Prostate gland (tissue), 2 donors: ENCODE measurements around the gene UBE3D. TPM values are rescaled to one million over a fixed set of nuclear protein-coding genes. Genes with fewer than 3 reads are reported as not detected.

ENCODE experiments used
- DNase-seq: peaks from one replicate; pipeline ENCODE4 v3.0.0-alpha.2; 2019; ENCODE audit warnings: low spot score
- H3K27ac ChIP-seq, 2 donors: fragments of 200-600 bp; sonication (generic); 2 replicates each; pipeline ENCODE4 v1.5.1; 2017 to 2019
- H3K27me3 ChIP-seq: fragments of 200-600 bp; sonication (generic); replicated peaks from 2 replicates; pipeline ENCODE4 v1.5.1; 2019; ENCODE audit not compliant: insufficient read depth
- H3K36me3 ChIP-seq, 2 donors: fragments of 200-600 bp; sonication (generic); 1 replicate in 1 of 2; 2 replicates in 1 of 2; pipeline versions ENCODE4 v1.5.1 to v1.8.1; 2017 to 2019
- H3K4me1 ChIP-seq: fragments of 200-600 bp; sonication (generic); replicated peaks from 2 replicates; pipeline ENCODE4 v1.5.1; 2019
- H3K4me3 ChIP-seq, 2 donors: fragments of 200-600 bp; sonication (generic); 2 replicates each; pipeline ENCODE4 v1.5.1; 2017 to 2019
- H3K9me3 ChIP-seq: fragments of 200-600 bp; sonication (generic); 2 replicates; pipeline ENCODE4 v1.5.1; 2017
- POLR2A ChIP-seq: fragments of 450-650 bp; IDR thresholded peaks from one replicate; pipeline ENCODE4 v1.6.1; 2016; ENCODE audit warnings: antibody characterized with exemption, mild to moderate bottlenecking
- POLR2AphosphoS5 ChIP-seq: sonication (generic); formaldehyde crosslinking; IDR thresholded peaks from one replicate; pipeline ENCODE4 v1.6.1; 2017; ENCODE audit warnings: antibody characterized with exemption
- WGBS: methylation state at CpG from one replicate; pipeline ENCODE4 v1.1.5; 2018; 5-methylcytosine and 5-hydroxymethylcytosine counted together
- intact Hi-C: fragments of 100-400 bp; cut with DNase I; formaldehyde crosslinking; loops from one replicate; pipeline ENCODE4 v1.14.2; 2022
- total RNA-seq, 2 donors: library from RNA; depleted of rRNA; stranded (reverse); fragments of >200 nt; gene quantifications; one replicate each; pipeline ENCODE4 v1.1.0, GENCODE V29; 2016
- TF ChIP-seq, protein P1 (sequence below), 4 experiments: fragments of 200-600 bp in 2 of 4; fragments of 450-650 bp in 2 of 4; sonication (generic) in 2 of 4; IDR thresholded peaks; 1 replicate in 3 of 4; 2 replicates in 1 of 4; pipeline ENCODE4 v1.5.1; 2016 to 2019; ENCODE audit warnings: antibody characterized with exemption in 4 of 4, mild to moderate bottlenecking in 2 of 4, moderate library complexity in 2 of 4

The UBE3D gene
- total RNA-seq, 2 donors from 2014 or later: 3.1 to 6.0 TPM

DNA sequence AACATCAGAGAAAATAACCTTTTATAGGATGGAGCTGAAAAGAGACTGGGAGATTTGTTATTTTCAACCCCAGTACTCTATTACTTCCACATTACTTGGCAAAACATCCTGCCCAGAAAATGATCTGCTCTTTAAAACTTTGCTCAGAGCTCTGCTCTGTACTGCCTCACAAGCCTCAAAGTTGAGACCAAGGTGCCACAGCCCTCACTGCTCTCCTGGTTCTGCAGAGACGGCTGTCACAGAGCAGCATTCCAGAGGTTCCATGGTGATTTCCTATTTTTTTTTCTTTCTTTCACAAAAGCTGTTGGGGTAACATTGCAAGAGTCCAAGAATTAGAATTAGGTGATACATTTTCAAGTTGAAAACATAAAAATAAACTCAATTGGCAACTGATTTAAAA lies 155.2 kb downstream of the UBE3D start:
- DNase-seq: no peak
- Histone ChIP-seq H3K36me3 (no peaks in the 10 kb centered on the region), H3K4me3 (no peak overlapping the region), H3K27me3 (no peaks in the 10 kb centered on the region), H3K9me3 (no peaks in the 10 kb centered on the region), H3K4me1 (no peaks in the 10 kb centered on the region), H3K27ac (no peak overlapping the region)
- intact Hi-C loops: no loop called here
- 70% methylated on average over 1 of the region's 1 CpG for WGBS
- TF ChIP-seq POLR2A (no peak), POLR2AphosphoS5 (no peak)
- TF ChIP-seq, protein P1, sequence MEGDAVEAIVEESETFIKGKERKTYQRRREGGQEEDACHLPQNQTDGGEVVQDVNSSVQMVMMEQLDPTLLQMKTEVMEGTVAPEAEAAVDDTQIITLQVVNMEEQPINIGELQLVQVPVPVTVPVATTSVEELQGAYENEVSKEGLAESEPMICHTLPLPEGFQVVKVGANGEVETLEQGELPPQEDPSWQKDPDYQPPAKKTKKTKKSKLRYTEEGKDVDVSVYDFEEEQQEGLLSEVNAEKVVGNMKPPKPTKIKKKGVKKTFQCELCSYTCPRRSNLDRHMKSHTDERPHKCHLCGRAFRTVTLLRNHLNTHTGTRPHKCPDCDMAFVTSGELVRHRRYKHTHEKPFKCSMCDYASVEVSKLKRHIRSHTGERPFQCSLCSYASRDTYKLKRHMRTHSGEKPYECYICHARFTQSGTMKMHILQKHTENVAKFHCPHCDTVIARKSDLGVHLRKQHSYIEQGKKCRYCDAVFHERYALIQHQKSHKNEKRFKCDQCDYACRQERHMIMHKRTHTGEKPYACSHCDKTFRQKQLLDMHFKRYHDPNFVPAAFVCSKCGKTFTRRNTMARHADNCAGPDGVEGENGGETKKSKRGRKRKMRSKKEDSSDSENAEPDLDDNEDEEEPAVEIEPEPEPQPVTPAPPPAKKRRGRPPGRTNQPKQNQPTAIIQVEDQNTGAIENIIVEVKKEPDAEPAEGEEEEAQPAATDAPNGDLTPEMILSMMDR (IDR thresholded peaks at IDR 0.05): no peak

DNA sequence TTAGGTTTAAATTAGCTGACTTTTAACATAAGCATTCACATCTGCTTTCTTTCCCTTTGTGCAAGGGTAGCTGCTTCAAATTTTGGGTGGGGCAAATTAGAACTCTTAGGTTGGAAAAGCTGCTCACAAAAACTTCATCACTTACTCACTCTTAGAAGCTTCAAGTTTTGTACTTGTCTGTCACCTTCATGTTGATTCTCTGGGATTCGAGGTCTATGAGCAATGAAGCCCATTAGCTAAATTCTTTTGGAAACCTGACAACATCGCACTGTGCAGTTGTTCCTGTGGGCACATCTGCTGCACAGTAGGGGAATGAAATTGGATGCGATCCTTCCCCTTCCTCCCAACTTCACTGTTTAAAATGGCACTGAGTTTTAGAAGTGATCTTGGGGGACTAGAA lies 156.1 kb downstream of the UBE3D start:
- WGBS: 79% methylated on average over 3 of the region's 3 CpGs
- Histone ChIP-seq H3K9me3 (no peaks in the 10 kb centered on the region), H3K27ac (no peak overlapping the region), H3K4me3 (no peak overlapping the region), H3K36me3 (no peaks in the 10 kb centered on the region), H3K4me1 (no peaks in the 10 kb centered on the region), H3K27me3 (no peaks in the 10 kb centered on the region)
- no peak for DNase-seq
- no peak for TF ChIP-seq POLR2AphosphoS5
- TF ChIP-seq POLR2A: no peak
- TF ChIP-seq, protein P1 (IDR thresholded peaks at IDR 0.05): no peak
- intact Hi-C loops: no loop called here

DNA sequence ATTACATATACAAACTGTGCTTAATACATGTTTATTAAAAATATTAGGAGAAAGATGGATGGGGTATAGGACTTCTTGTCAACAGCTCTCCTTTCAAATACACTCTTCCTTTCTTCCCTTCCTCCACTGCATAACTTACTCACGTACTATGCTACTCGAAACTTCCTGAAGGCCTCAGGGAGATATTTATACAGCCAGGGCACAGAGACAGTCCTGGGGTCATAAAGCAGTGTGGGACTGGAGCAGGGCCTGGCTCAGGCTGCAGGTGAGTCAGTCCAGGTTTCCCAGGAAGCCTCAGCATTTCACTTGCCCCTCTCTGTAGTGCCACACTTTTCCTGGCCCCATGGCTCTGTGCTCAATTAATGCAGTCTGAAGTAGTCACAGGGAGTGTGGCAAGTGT lies 157.0 kb downstream of the UBE3D start:
- H3K4me1 ChIP-seq: no peaks in the 10 kb centered on the region
- no peak overlapping the region for H3K4me3 ChIP-seq
- 86% methylated on average over 2 of the region's 2 CpGs for WGBS
- no peaks in the 10 kb centered on the region for H3K9me3 ChIP-seq
- H3K27ac ChIP-seq: no peak overlapping the region
- intact Hi-C loops: no loop called here
- DNase-seq: no peak
- H3K27me3 ChIP-seq: no peaks in the 10 kb centered on the region
- no peaks in the 10 kb centered on the region for H3K36me3 ChIP-seq
- TF ChIP-seq, protein P1 (IDR thresholded peaks at IDR 0.05): no peak
- no peak for TF ChIP-seq POLR2AphosphoS5
- TF ChIP-seq POLR2A: no peak

DNA sequence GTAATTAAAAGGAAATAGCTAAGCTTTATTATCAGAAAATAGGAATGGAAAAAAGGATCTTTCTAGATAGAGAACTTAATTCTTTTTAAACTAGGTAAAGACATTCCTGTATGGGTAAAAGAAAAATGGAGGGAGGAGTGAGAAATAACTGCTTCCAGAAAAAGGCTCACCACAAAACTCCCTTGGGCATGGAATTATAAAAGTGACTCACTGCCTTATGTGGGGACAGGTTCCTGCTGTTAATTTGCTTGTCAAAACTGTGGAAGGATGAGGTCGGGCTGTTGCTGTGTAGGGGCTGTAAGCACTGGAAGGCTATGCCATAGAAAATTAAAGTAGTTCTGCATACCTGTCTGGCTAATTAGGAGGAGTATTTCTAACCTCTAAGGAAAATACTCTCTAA lies 158.7 kb downstream of the UBE3D start:
- Histone ChIP-seq H3K4me3 (no peak overlapping the region), H3K27ac (no peak overlapping the region), H3K36me3 (no peaks in the 10 kb centered on the region), H3K4me1 (no peaks in the 10 kb centered on the region), H3K27me3 (no peaks in the 10 kb centered on the region), H3K9me3 (no peaks in the 10 kb centered on the region)
- DNase-seq: no peak
- intact Hi-C loops: no loop called here
- no peak for TF ChIP-seq POLR2A
- TF ChIP-seq, protein P1 (IDR thresholded peaks at IDR 0.05): no peak
- no peak for TF ChIP-seq POLR2AphosphoS5
- 35% methylated on average over 1 of the region's 1 CpG for WGBS

DNA sequence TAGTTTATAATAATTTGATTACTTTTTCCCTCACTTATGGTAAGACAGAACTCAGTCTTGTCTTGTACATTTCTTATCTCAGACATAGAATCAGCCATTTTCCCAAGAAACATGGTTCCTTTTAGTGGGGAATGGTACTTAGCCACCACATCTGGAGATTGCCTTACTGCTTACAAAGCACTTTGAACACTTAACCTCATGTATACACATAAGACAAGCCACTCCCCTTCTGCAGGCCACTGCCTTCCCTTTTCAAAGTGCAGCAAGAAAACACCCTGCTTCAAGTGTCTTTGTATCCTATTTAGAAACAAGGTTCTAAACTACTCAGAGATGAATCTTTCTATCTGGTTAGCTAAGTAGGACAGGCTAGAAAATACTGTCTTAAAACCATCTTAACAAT lies 159.2 kb downstream of the UBE3D start:
- intact Hi-C loops: no loop called here
- Histone ChIP-seq H3K9me3 (no peaks in the 10 kb centered on the region), H3K27me3 (no peaks in the 10 kb centered on the region), H3K4me1 (no peaks in the 10 kb centered on the region), H3K36me3 (no peaks in the 10 kb centered on the region), H3K27ac (no peak overlapping the region), H3K4me3 (no peak overlapping the region)
- no peak for TF ChIP-seq POLR2AphosphoS5
- TF ChIP-seq, protein P1 (IDR thresholded peaks at IDR 0.05): no peak
- TF ChIP-seq POLR2A: no peak
- no peak for DNase-seq
